PC-3 (cell line): Measurements from ENCODE around the gene DOCK10. TPM values are rescaled to one million over a fixed set of nuclear protein-coding genes. Genes with fewer than 3 reads are reported as not detected.

Experiments used
- ATAC-seq: fragments of 200-7000 bp; cut with Tn5 transposase; 2 replicates; pipeline ENCODE4 v1.9.1; 2020; ENCODE audit warnings: mild to moderate bottlenecking, moderate library complexity
- BruUV-seq: library from RNA; stranded (reverse); fragments of 400-500 nt; replicated peaks from 2 replicates; lab custom pipeline; 2021; lab: Mats Ljungman, UMichigan
- CTCF ChIA-PET: fragments of 300-600 bp; sonication (Branson Sonifier 250); formaldehyde crosslinking; loops from one replicate; lab custom pipeline; 2022; ENCODE audit warnings: antibody characterized with exemption; lab: Charles Lee
- POLR2A ChIA-PET: fragments of 300-600 bp; sonication (Branson Sonifier 250); formaldehyde crosslinking; loops from one replicate; lab custom pipeline; 2022; ENCODE audit warnings: antibody characterized with exemption; ENCODE audit not compliant: unreplicated experiment; lab: Charles Lee
- DNase-seq: peaks from one replicate; pipeline ENCODE4 v3.0.0-alpha.2; 2015
- H2AFZ ChIP-seq: fragments of 300-600 bp; sonication (generic); 2 replicates; pipeline ENCODE4 v1.6.0; 2016; ENCODE audit warnings: antibody characterized with exemption, low read length
- H3F3A ChIP-seq: fragments of 300-600 bp; sonication (generic); one replicate; pipeline ENCODE4 v1.6.0; 2017; ENCODE audit warnings: antibody characterized with exemption, low read length, control low read depth, mild to moderate bottlenecking; ENCODE audit not compliant: unreplicated experiment
- H3K27ac ChIP-seq: fragments of 300-600 bp; sonication (generic); 2 replicates; pipeline ENCODE4 v1.5.1; 2016; ENCODE audit warnings: mild to moderate bottlenecking, low read length
- H3K27me3 ChIP-seq: fragments of 300-600 bp; sonication (generic); 2 replicates; pipeline ENCODE4 v1.6.1; 2016; ENCODE audit warnings: low read length, mixed read lengths
- H3K36me3 ChIP-seq: fragments of 300-600 bp; sonication (generic); 2 replicates; pipeline ENCODE4 v1.6.1; 2016; ENCODE audit warnings: low read depth, mixed run types, low read length, mixed read lengths
- H3K4me1 ChIP-seq: fragments of 300-600 bp; sonication (generic); 2 replicates; pipeline ENCODE4 v1.5.1; 2016; ENCODE audit warnings: low read length; ENCODE audit not compliant: insufficient read depth
- H3K4me2 ChIP-seq: fragments of 300-600 bp; sonication (generic); 2 replicates; pipeline ENCODE4 v1.6.0; 2016; ENCODE audit warnings: low read length
- H3K4me3 ChIP-seq: fragments of 300-600 bp; sonication (generic); 2 replicates; pipeline ENCODE4 v1.5.1; 2016; ENCODE audit warnings: mild to moderate bottlenecking, low read length, mixed read lengths
- H3K79me2 ChIP-seq: fragments of 300-600 bp; sonication (generic); 2 replicates; pipeline ENCODE4 v1.6.1; 2017; ENCODE audit warnings: low read length, mixed read lengths
- H3K9ac ChIP-seq: fragments of 300-600 bp; sonication (generic); 2 replicates; pipeline ENCODE4 v1.6.0; 2016; ENCODE audit warnings: mild to moderate bottlenecking, low read length
- H3K9me2 ChIP-seq: fragments of 300-600 bp; sonication (generic); replicated peaks from 2 replicates; pipeline ENCODE4 v1.6.1; 2016; ENCODE audit warnings: mixed run types, low read length, mixed read lengths
- H3K9me3 ChIP-seq: fragments of 300-600 bp; sonication (generic); 2 replicates; pipeline ENCODE4 v1.6.1; 2016; ENCODE audit warnings: low read length, mixed read lengths
- H4K20me1 ChIP-seq: fragments of 300-600 bp; sonication (generic); 2 replicates; pipeline ENCODE4 v1.6.1; 2016; ENCODE audit warnings: low read length, mixed read lengths
- EZH2 ChIP-seq: fragments of 300-600 bp; sonication (generic); IDR thresholded peaks from one replicate; pipeline ENCODE4 v1.6.1; 2017; ENCODE audit warnings: antibody characterized with exemption, mild to moderate bottlenecking, low read length; ENCODE audit not compliant: unreplicated experiment
- EZH2phosphoT487 ChIP-seq: fragments of 300-600 bp; sonication (generic); IDR thresholded peaks from 2 replicates; pipeline ENCODE4 v1.6.1; 2018; ENCODE audit warnings: mild to moderate bottlenecking, antibody characterized with exemption, low read length, borderline replicate concordance
- intact Hi-C: fragments of 100-400 bp; cut with micrococcal nuclease; formaldehyde crosslinking; loops from 2 replicates; pipeline ENCODE4 v1.9.0; 2023
- total RNA-seq: library from RNA; depleted of rRNA; stranded (reverse); fragments of >200 nt; gene quantifications from 2 replicates; pipeline ENCODE4 v1.2.3, GENCODE V29; 2014
- TF ChIP-seq, protein P1 (sequence below): fragments of 300-600 bp; sonication (generic); conservative IDR thresholded peaks from 2 replicates; pipeline ENCODE4 v1.5.1; 2017; ENCODE audit warnings: antibody characterized with exemption, low read depth, mild to moderate bottlenecking, low read length

DOCK10 gene
- total RNA-seq, 1 experiment from 2014 or later, result 23.1 TPM

GRCh38 chr2:225008179-225008856 is 34.0 kb downstream of the DOCK10 start:
- H3K27ac ChIP-seq, result no peak overlapping the region
- no peak for DNase-seq
- intact Hi-C loops, result loop anchor here (10.0 kb wide), 1 partner anchor 654 kb away; no protein-coding TSS in a partner anchor
- H3K4me2 ChIP-seq, result no peak overlapping the region
- no peak for TF ChIP-seq EZH2phosphoT487
- TF ChIP-seq, protein P1, sequence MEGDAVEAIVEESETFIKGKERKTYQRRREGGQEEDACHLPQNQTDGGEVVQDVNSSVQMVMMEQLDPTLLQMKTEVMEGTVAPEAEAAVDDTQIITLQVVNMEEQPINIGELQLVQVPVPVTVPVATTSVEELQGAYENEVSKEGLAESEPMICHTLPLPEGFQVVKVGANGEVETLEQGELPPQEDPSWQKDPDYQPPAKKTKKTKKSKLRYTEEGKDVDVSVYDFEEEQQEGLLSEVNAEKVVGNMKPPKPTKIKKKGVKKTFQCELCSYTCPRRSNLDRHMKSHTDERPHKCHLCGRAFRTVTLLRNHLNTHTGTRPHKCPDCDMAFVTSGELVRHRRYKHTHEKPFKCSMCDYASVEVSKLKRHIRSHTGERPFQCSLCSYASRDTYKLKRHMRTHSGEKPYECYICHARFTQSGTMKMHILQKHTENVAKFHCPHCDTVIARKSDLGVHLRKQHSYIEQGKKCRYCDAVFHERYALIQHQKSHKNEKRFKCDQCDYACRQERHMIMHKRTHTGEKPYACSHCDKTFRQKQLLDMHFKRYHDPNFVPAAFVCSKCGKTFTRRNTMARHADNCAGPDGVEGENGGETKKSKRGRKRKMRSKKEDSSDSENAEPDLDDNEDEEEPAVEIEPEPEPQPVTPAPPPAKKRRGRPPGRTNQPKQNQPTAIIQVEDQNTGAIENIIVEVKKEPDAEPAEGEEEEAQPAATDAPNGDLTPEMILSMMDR, result no peak
- TF ChIP-seq EZH2, result no peak
- H3K9me3 ChIP-seq, result no peaks in the 10 kb centered on the region
- BruUV-seq, result no TSS peak
- no peaks in the 10 kb centered on the region for H3K27me3 ChIP-seq
- no peaks in the 10 kb centered on the region for H3K36me3 ChIP-seq
- no peak overlapping the region for H3K9ac ChIP-seq
- peaks cover 9% of the 10 kb centered on the region for H3F3A ChIP-seq
- no peaks in the 10 kb centered on the region for H4K20me1 ChIP-seq
- no peak overlapping the region for H3K4me3 ChIP-seq
- peaks cover 33% of the 10 kb centered on the region for H3K4me1 ChIP-seq
- no peak for ATAC-seq
- CTCF ChIA-PET, result no interaction called here
- POLR2A ChIA-PET, result no interaction called here
- peaks cover 39% of the 10 kb centered on the region for H3K79me2 ChIP-seq
- no peak overlapping the region for H2AFZ ChIP-seq
- H3K9me2 ChIP-seq, result no peaks in the 10 kb centered on the region

GRCh38 chr2:225006730-225007129 is 35.5 kb downstream of the DOCK10 start:
- Histone ChIP-seq H3F3A (peaks cover 9% of the 10 kb centered on the region), H3K9ac (no peak overlapping the region), H3K9me2 (no peaks in the 10 kb centered on the region), H3K4me2 (no peak overlapping the region), H3K27ac (no peak overlapping the region), H4K20me1 (no peaks in the 10 kb centered on the region), H2AFZ (no peak overlapping the region), H3K36me3 (no peaks in the 10 kb centered on the region), H3K27me3 (no peaks in the 10 kb centered on the region), H3K4me1 (peaks cover 31% of the 10 kb centered on the region), H3K9me3 (no peaks in the 10 kb centered on the region), H3K79me2 (peaks cover 31% of the 10 kb centered on the region), H3K4me3 (no peak overlapping the region)
- DNase-seq (no peak), ATAC-seq (no peak)
- BruUV-seq, result no TSS peak
- intact Hi-C loops, result loop anchor here (10.0 kb wide), 1 partner anchor 652 kb away; no protein-coding TSS in a partner anchor
- TF ChIP-seq, protein P1, result no peak
- TF ChIP-seq EZH2, result no peak
- TF ChIP-seq EZH2phosphoT487, result no peak
- CTCF ChIA-PET, result no interaction called here
- POLR2A ChIA-PET, result no interaction called here

DNA sequence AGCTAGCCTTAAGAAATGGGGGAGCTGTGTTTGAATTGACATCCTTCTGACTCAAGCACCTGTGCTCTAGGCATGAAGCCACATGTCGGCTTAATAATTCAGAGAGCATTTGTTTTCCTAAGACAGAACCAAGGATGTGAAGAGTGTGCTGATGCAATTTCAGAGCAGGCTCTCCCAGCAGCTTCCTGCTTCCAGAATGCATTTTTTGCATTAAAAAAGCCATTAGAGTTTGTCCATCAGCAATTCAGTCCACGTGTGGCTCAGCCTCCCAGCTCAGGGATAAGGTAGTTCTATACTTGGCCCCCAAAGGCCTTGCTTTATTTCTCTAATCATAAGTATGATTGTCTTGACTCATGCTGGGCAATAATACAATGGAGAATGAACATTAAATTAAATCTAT is 37.7 kb downstream of the DOCK10 start:
- TF ChIP-seq, protein P1, result no peak
- TF ChIP-seq EZH2phosphoT487 (no peak), EZH2 (no peak)
- CTCF ChIA-PET, result no interaction called here
- no peak for ATAC-seq
- peak; percentile 7 for DNase-seq
- Histone ChIP-seq H3K9ac (no peak overlapping the region), H3K79me2 (peaks cover 32% of the 10 kb centered on the region), H3K27ac (no peak overlapping the region), H3K4me2 (no peak overlapping the region), H2AFZ (no peak overlapping the region), H3K27me3 (no peaks in the 10 kb centered on the region), H3K36me3 (no peaks in the 10 kb centered on the region), H3F3A (no peaks in the 10 kb centered on the region), H3K4me3 (no peak overlapping the region), H3K9me2 (no peaks in the 10 kb centered on the region), H4K20me1 (no peaks in the 10 kb centered on the region), H3K4me1 (peaks cover 11% of the 10 kb centered on the region), H3K9me3 (no peaks in the 10 kb centered on the region)
- POLR2A ChIA-PET, result no interaction called here
- intact Hi-C loops, result loop anchor here (10.0 kb wide), 1 partner anchor 650 kb away; no protein-coding TSS in a partner anchor
- no TSS peak for BruUV-seq
